ES-I3 (cell line): ENCODE data around the gene DTNB.

Experiments
- H3K36me3 ChIP-seq: 2 replicates; pipeline ENCODE4 v1.6.1; 2013; ENCODE audit warnings: mild to moderate bottlenecking, low read length, control low read depth, moderate library complexity; ENCODE audit not compliant: insufficient read depth
- H3K4me1 ChIP-seq: 2 replicates; pipeline ENCODE4 v1.6.1; 2013; ENCODE audit warnings: mild to moderate bottlenecking, control low read depth, low read length; ENCODE audit not compliant: insufficient read depth
- H3K9ac ChIP-seq: 2 replicates; pipeline ENCODE4 v1.6.1; 2013; ENCODE audit warnings: low read depth, mild to moderate bottlenecking, low read length, moderate library complexity
- H3K9me3 ChIP-seq: 2 replicates; pipeline ENCODE4 v1.6.1; 2013; ENCODE audit warnings: mild to moderate bottlenecking, low read length, moderate library complexity; ENCODE audit not compliant: control insufficient read depth, insufficient read depth

Gene DTNB

GRCh38 chr2:25697559-25698341 is 24.4 kb upstream of the DTNB start:
- Histone ChIP-seq H3K9me3 (no peaks in the 10 kb centered on the region), H3K4me1 (peaks cover 11% of the 10 kb centered on the region; the same call in 1 of the 2 replicates), H3K36me3 (no peaks in the 10 kb centered on the region), H3K9ac (no peak overlapping the region)

GRCh38 chr2:25692737-25693445 is 19.5 kb upstream of the DTNB start:
- peaks cover 15% of the 10 kb centered on the region; the same call in 1 of the 2 replicates for H3K4me1 ChIP-seq
- H3K36me3 ChIP-seq, result no peaks in the 10 kb centered on the region
- H3K9me3 ChIP-seq, result no peaks in the 10 kb centered on the region
- H3K9ac ChIP-seq, result no peak overlapping the region

GRCh38 chr2:25692143-25692542 is 18.8 kb upstream of the DTNB start:
- H3K9me3 ChIP-seq, result no peaks in the 10 kb centered on the region
- H3K9ac ChIP-seq, result no peak overlapping the region
- H3K36me3 ChIP-seq, result no peaks in the 10 kb centered on the region
- peaks cover 9% of the 10 kb centered on the region; the same call in 1 of the 2 replicates for H3K4me1 ChIP-seq

- Histone ChIP-seq H3K9me3 (no peaks in the 10 kb centered on the region), H3K36me3 (no peaks in the 10 kb centered on the region), H3K9ac (no peak overlapping the region), H3K4me1 (peaks cover 9% of the 10 kb centered on the region; the same call in 1 of the 2 replicates)
Observed at GRCh38 chr2:25690058-25690457, 16.7 kb upstream of the DTNB start.

GRCh38 chr2:25688236-25688635 is 14.9 kb upstream of the DTNB start:
- Histone ChIP-seq H3K36me3 (no peaks in the 10 kb centered on the region), H3K9me3 (no peaks in the 10 kb centered on the region), H3K4me1 (peaks cover 9% of the 10 kb centered on the region; the same call in 1 of the 2 replicates), H3K9ac (no peak overlapping the region)

- Histone ChIP-seq H3K36me3 (no peaks in the 10 kb centered on the region), H3K9me3 (no peaks in the 10 kb centered on the region), H3K9ac (no peak overlapping the region), H3K4me1 (peaks cover 9% of the 10 kb centered on the region; the same call in 1 of the 2 replicates)
Observed at GRCh38 chr2:25685741-25686140, 12.4 kb upstream of the DTNB start.

- H3K4me1 ChIP-seq, result peaks cover 1% of the 10 kb centered on the region; the same call in 1 of the 2 replicates
- no peaks in the 10 kb centered on the region for H3K36me3 ChIP-seq
- H3K9me3 ChIP-seq, result no peaks in the 10 kb centered on the region
- no peak overlapping the region for H3K9ac ChIP-seq
Observed at GRCh38 chr2:25684577-25685473, 11.4 kb upstream of the DTNB start.

DNA sequence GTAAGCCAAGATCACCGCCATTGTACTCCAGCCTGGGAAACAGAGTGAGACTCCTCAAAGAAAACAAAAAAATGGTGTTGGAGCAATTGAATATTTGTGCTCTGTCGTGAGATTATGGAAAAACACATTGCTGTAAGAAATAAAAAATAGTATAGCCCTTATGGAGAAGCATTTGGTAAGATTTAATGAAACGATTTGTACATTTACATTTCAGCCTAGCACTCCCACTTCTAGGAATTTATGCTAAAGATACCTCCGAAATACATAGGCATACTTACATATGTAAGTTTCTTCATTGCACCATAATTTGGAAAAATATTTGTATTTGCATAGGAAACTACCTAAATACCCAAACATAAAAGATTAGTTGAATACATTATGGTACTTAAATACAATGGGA is 8.7 kb upstream of the DTNB start:
- Histone ChIP-seq H3K36me3 (no peaks in the 10 kb centered on the region), H3K9me3 (no peaks in the 10 kb centered on the region), H3K9ac (no peak overlapping the region), H3K4me1 (no peaks in the 10 kb centered on the region)

- H3K9ac ChIP-seq, result no peak overlapping the region
- H3K4me1 ChIP-seq, result no peaks in the 10 kb centered on the region
- H3K9me3 ChIP-seq, result no peaks in the 10 kb centered on the region
- no peaks in the 10 kb centered on the region for H3K36me3 ChIP-seq
Observed at GRCh38 chr2:25677877-25678276, 4.5 kb upstream of the DTNB start.

- Histone ChIP-seq H3K9ac (peak overlapping the region; percentile 62), H3K36me3 (no peaks in the 10 kb centered on the region), H3K4me1 (peaks cover 20% of the 10 kb centered on the region), H3K9me3 (no peaks in the 10 kb centered on the region)
Observed at GRCh38 chr2:25674077-25674362, 643 bp upstream of the DTNB start.

GRCh38 chr2:25672494-25673299 is 680 bp downstream of the DTNB start:
- no peaks in the 10 kb centered on the region for H3K9me3 ChIP-seq
- no peaks in the 10 kb centered on the region for H3K36me3 ChIP-seq
- peak overlapping the region; percentile 96 for H3K9ac ChIP-seq

DNA sequence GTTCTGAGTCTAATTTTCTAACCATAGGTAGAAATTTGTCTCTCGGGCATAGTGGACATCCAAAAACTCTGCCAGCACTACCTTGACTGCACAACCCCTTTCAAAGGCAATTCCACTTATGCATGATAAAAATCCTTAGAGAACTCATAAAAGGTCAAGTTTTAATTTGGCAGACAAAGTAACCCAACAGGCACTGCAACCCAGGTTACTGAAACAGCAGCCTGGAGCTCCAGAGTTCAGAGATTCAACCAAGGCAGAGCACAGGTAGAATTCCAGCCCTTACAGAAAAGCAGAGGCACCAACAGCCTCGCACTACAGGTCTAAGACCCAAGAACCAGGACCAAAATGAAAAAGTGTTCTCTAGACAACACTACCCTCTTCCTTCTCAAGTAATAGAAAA is 1.8 kb downstream of the DTNB start:
- H3K36me3 ChIP-seq, result no peaks in the 10 kb centered on the region
- no peaks in the 10 kb centered on the region for H3K9me3 ChIP-seq
- peak overlapping the region; percentile 96; the same call in 1 of the 2 replicates for H3K9ac ChIP-seq
- peaks cover 23% of the 10 kb centered on the region for H3K4me1 ChIP-seq

More at GRCh38 chr2:25672494-25673299, 680 bp downstream of the DTNB start:
- H3K4me1 ChIP-seq, result peaks cover 23% of the 10 kb centered on the region

DNA sequence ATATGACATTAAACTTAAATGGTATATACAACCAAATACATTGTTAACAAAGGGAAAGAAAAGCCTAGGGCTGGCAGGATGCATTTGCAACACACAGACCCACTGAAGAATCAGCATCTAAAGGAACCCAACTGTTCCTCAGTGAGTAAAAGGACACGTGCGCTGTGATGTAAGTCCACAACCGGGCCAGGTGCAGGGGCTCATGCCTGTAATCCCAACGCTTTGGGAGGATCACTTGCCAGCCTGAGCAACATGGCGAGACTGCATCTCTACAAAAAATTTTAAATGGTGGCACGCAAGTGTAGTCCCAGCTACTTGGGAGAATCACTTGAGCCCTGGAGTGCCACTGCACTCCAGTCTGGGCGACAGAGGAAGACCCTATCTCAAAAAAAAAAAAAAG is 3.9 kb downstream of the DTNB start:
- no peak overlapping the region for H3K9ac ChIP-seq
- H3K9me3 ChIP-seq, result no peaks in the 10 kb centered on the region
- H3K36me3 ChIP-seq, result no peaks in the 10 kb centered on the region
- H3K4me1 ChIP-seq, result peaks cover 27% of the 10 kb centered on the region

DNA sequence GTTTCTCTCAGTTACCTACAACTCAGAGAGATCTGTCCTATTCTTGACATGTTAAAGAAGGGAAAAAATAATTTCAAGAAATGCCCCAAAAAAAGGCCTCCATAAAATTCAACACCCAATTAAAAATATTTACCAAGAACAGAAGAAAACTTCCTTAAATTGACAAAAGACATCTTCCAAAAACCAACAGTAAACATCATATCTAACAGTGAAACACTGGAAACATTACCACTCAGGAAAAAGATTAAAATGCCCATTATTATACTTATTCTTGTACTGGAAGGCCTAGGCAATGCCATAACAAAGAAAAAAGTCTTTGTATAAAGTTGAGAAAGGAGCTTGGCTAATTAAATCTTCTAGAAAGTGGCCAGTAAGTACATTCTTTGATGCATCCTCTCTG is 7.2 kb downstream of the DTNB start:
- H3K36me3 ChIP-seq, result no peaks in the 10 kb centered on the region
- no peak overlapping the region for H3K9ac ChIP-seq
- H3K9me3 ChIP-seq, result no peaks in the 10 kb centered on the region
- peaks cover 27% of the 10 kb centered on the region for H3K4me1 ChIP-seq
